SK-N-MC (cell line): ENCODE measurements around the gene TMEM214.

ENCODE experiments used
- DNase-seq: peaks from one replicate; pipeline ENCODE4 v3.0.0-alpha.2; 2011; ENCODE audit warnings: low read depth, low spot score
- H3K27ac ChIP-seq: fragments of 200-600 bp; sonication (generic); 2 replicates; pipeline ENCODE4 v1.5.1; 2016; ENCODE audit warnings: mixed run types
- H3K36me3 ChIP-seq: fragments of 200-600 bp; sonication (generic); 2 replicates; pipeline ENCODE4 v1.6.1; 2017; ENCODE audit warnings: antibody characterized with exemption, low read length, mixed read lengths; ENCODE audit not compliant: insufficient read depth
- H3K4me3 ChIP-seq: fragments of 200-600 bp; sonication (generic); 2 replicates; pipeline ENCODE4 v1.5.1; 2016
- H3K9ac ChIP-seq: fragments of 200-600 bp; sonication (generic); 2 replicates; pipeline ENCODE4 v1.8.0; 2017; ENCODE audit warnings: mixed run types, mixed read lengths; ENCODE audit not compliant: insufficient read length
- H3K9me3 ChIP-seq: fragments of 200-600 bp; sonication (generic); 2 replicates; pipeline ENCODE4 v1.6.1; 2017; ENCODE audit warnings: low read depth, mild to moderate bottlenecking, antibody characterized with exemption, low read length, moderate library complexity, mixed read lengths
- EZH2 ChIP-seq: fragments of 200-600 bp; sonication (generic); IDR thresholded peaks from one replicate; pipeline ENCODE4 v1.6.1; 2017; ENCODE audit warnings: antibody characterized with exemption
- FOXP2 ChIP-seq: optimal IDR thresholded peaks from 2 replicates; pipeline ENCODE3; 2011; ENCODE audit warnings: mild to moderate bottlenecking, moderate library complexity; ENCODE audit not compliant: insufficient read depth; ENCODE audit errors: extremely low read length, control extremely low read depth
- POLR2AphosphoS5 ChIP-seq: IDR thresholded peaks from 2 replicates; pipeline ENCODE4 v1.6.1; 2012; ENCODE audit warnings: mild to moderate bottlenecking, low read depth, low read length, borderline replicate concordance

The TMEM214 gene

GRCh38 chr2:27051902-27052645, 19.3 kb downstream of the TMEM214 start:
- TF ChIP-seq EZH2 = no peak
- TF ChIP-seq FOXP2 = no peak
- TF ChIP-seq POLR2AphosphoS5 = no peak
- DNase-seq = no peak
- H3K4me3 ChIP-seq = peak overlapping the region; percentile 95
- peak overlapping the region; percentile 81 for H3K9ac ChIP-seq
- peaks cover 30% of the 10 kb centered on the region for H3K36me3 ChIP-seq
- H3K27ac ChIP-seq = no peak overlapping the region
- H3K9me3 ChIP-seq = no peaks in the 10 kb centered on the region

- Histone ChIP-seq H3K27ac (no peak overlapping the region), H3K9me3 (no peaks in the 10 kb centered on the region), H3K36me3 (peaks cover 40% of the 10 kb centered on the region), H3K9ac (no peak overlapping the region), H3K4me3 (no peak overlapping the region)
- TF ChIP-seq POLR2AphosphoS5 (no peak), EZH2 (no peak), FOXP2 (no peak)
- no peak for DNase-seq
Observed at GRCh38 chr2:27053321-27053720, 20.6 kb downstream of the TMEM214 start.

- no peak for DNase-seq
- TF ChIP-seq FOXP2 (no peak), EZH2 (no peak), POLR2AphosphoS5 (no peak)
- H3K27ac ChIP-seq = no peak overlapping the region
- peaks cover 42% of the 10 kb centered on the region for H3K36me3 ChIP-seq
- H3K9ac ChIP-seq = no peak overlapping the region
- no peak overlapping the region for H3K4me3 ChIP-seq
- no peaks in the 10 kb centered on the region for H3K9me3 ChIP-seq
Observed at GRCh38 chr2:27053776-27054175, 21.0 kb downstream of the TMEM214 start.

- no peak overlapping the region for H3K9ac ChIP-seq
- no peak overlapping the region for H3K27ac ChIP-seq
- no peak for DNase-seq
- H3K36me3 ChIP-seq = peaks cover 50% of the 10 kb centered on the region
- no peak for TF ChIP-seq POLR2AphosphoS5
- H3K4me3 ChIP-seq = no peak overlapping the region
- no peaks in the 10 kb centered on the region for H3K9me3 ChIP-seq
Observed at GRCh38 chr2:27054721-27055120, 22.0 kb downstream of the TMEM214 start.

GRCh38 chr2:27057184-27057583, 24.4 kb downstream of the TMEM214 start:
- Histone ChIP-seq H3K27ac (no peak overlapping the region), H3K9ac (no peak overlapping the region), H3K36me3 (peaks cover 50% of the 10 kb centered on the region), H3K9me3 (no peaks in the 10 kb centered on the region), H3K4me3 (no peak overlapping the region)
- no peak for DNase-seq
- TF ChIP-seq EZH2 (no peak), FOXP2 (no peak), POLR2AphosphoS5 (no peak)

GRCh38 chr2:27058210-27058609, 25.4 kb downstream of the TMEM214 start:
- Histone ChIP-seq H3K27ac (no peak overlapping the region), H3K4me3 (no peak overlapping the region), H3K9ac (no peak overlapping the region), H3K36me3 (peaks cover 50% of the 10 kb centered on the region), H3K9me3 (no peaks in the 10 kb centered on the region)
- TF ChIP-seq FOXP2 (no peak), POLR2AphosphoS5 (no peak), EZH2 (no peak)
- no peak for DNase-seq

GRCh38 chr2:27059141-27059820, 26.5 kb downstream of the TMEM214 start:
- Histone ChIP-seq H3K4me3 (no peak overlapping the region), H3K27ac (no peak overlapping the region)
- no peak for DNase-seq

GRCh38 chr2:27060323-27060722, 27.6 kb downstream of the TMEM214 start:
- Histone ChIP-seq H3K9me3 (no peaks in the 10 kb centered on the region), H3K4me3 (no peak overlapping the region), H3K36me3 (peaks cover 36% of the 10 kb centered on the region), H3K27ac (0 out of 2 replicates have a peak overlapping the region, but pooled peaks have one; percentile 7), H3K9ac (no peak overlapping the region)
- no peak for DNase-seq
- TF ChIP-seq EZH2 (no peak), POLR2AphosphoS5 (no peak), FOXP2 (no peak)

More at GRCh38 chr2:27059141-27059820, 26.5 kb downstream of the TMEM214 start:
- Histone ChIP-seq H3K36me3 (peaks cover 46% of the 10 kb centered on the region), H3K9me3 (no peaks in the 10 kb centered on the region), H3K9ac (no peak overlapping the region)
- no peak for TF ChIP-seq FOXP2
- TF ChIP-seq POLR2AphosphoS5 = no peak
- no peak for TF ChIP-seq EZH2
